ENCODE results near the gene ADCY9. TPM values are rescaled to one million over a fixed set of nuclear protein-coding genes. Genes with fewer than 3 reads are reported as not detected.

Gene ADCY9
- total RNA-seq, 1 experiment from 2014 or later: 4.7 TPM

DNA sequence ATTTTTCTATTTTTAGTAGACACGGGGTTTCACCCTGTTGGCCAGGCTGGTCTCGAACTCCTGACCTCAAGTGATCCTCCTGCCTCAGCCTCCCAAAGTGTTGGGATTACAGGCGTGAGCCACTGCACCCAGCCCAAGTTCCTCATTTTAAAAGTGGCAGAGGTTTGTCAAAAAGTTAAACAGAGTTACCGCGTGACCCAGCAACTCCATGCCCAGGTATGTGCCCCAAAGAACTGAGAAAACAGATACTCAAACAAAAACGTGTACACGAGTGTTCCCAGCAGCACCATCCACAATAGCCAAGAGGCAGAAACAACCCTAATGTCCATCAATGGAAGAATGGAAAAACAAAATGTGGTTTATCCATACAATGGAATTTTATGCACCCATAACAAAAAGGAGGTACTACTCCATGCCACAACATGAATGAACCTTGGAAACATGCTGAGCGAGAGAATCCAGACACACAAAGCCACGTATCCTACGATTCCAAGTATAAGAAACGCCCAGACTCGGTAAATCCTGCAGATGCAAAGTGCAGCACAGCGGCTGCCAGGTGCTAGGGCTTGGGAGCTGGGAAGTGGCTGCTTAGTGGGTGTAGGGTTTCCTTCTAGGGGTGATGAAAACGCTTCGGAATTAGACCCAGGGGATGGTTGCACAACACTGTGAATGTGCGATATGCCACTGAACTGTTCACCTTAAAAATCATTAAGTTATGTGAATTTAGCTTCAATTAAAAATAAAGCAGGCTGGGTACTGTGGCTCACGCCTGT, 24.8 kb downstream of the ADCY9 start:
- Histone ChIP-seq H2BK120ac (ENCODE audit: low read depth, low read length, poor library complexity, severe bottlenecking) (no peak overlapping the region), H4K20me1 (ENCODE audit: control insufficient read depth, insufficient read depth, insufficient read length) (peaks cover 2% of the 10 kb centered on the region), H2AK5ac (ENCODE audit: insufficient read length, low read length) (no peak overlapping the region), H2BK12ac (ENCODE audit: insufficient read length, low read depth, low read length) (no peak overlapping the region), H2AFZ (ENCODE audit: low read length) (no peak overlapping the region), H4K91ac (ENCODE audit: insufficient read length, low read depth, low read length) (no peak overlapping the region), H3K27ac (ENCODE audit: insufficient read length, low read depth, low read length) (no peak overlapping the region), H3K9me3 (ENCODE audit: control insufficient read depth, low read depth, low read length) (no peaks in the 10 kb centered on the region), H3K4ac (ENCODE audit: low read depth, low read length) (no peak overlapping the region), H2BK15ac (ENCODE audit: low read depth, low read length) (no peak overlapping the region), H3K79me2 (ENCODE audit: insufficient read depth, low read length) (no peaks in the 10 kb centered on the region), H3K4me1 (ENCODE audit: insufficient read depth, low read length) (no peaks in the 10 kb centered on the region), H3T11ph (ENCODE audit: low read length) (no peak overlapping the region), H3K23me2 (ENCODE audit: insufficient read length, low read depth, low read length, poor library complexity, severe bottlenecking) (no peaks in the 10 kb centered on the region), H2BK5ac (ENCODE audit: insufficient read length, low read length) (no peak overlapping the region), H4K8ac (replicated peaks; ENCODE audit: insufficient read length, low read depth, low read length) (no peak overlapping the region), H2BK20ac (ENCODE audit: low read depth, low read length, poor library complexity, severe bottlenecking) (no peak overlapping the region), H3K14ac (ENCODE audit: insufficient read depth, low read length) (no peak overlapping the region), H3K4me2 (ENCODE audit: insufficient read depth, insufficient read length, low read length) (no peak overlapping the region), H3K27me3 (ENCODE audit: insufficient read depth, low read length) (no peaks in the 10 kb centered on the region), H3K18ac (ENCODE audit: insufficient read length, low read depth, low read length) (no peak overlapping the region), H3K23ac (ENCODE audit: insufficient read length, low read depth, low read length) (no peak overlapping the region), H3K9ac (ENCODE audit: extremely low read depth, insufficient read length, low read length) (no peak overlapping the region), H4K5ac (ENCODE audit: insufficient read length, low read depth, low read length) (no peak overlapping the region), H3K79me1 (ENCODE audit: insufficient read depth, low read depth, low read length, poor library complexity, severe bottlenecking) (no peaks in the 10 kb centered on the region), H3K56ac (ENCODE audit: insufficient read length, low read depth, low read length) (no peak overlapping the region)
- DNase-seq: no peak
- Mint-ChIP-seq H3K9me3 (no peaks in the 10 kb centered on the region; a peak in 1 of 5 replicates), H3K27ac (peak overlapping the region in 1 of 3 experiments; percentile 67; a peak in 1 of 7 replicates), H3K36me3 (ENCODE audit: insufficient read depth in 1 of 3, low read depth in 3 of 3) (no peaks in the 10 kb centered on the region), H3K27me3 (ENCODE audit: low read depth) (no peaks in the 10 kb centered on the region; the same call in 1 of the 2 replicates), H3K4me1 (peaks cover 16 to 31% of the 10 kb centered on the region in 2 experiments), H3K4me3 (no peak overlapping the region)
- TF ChIP-seq, protein P1, sequence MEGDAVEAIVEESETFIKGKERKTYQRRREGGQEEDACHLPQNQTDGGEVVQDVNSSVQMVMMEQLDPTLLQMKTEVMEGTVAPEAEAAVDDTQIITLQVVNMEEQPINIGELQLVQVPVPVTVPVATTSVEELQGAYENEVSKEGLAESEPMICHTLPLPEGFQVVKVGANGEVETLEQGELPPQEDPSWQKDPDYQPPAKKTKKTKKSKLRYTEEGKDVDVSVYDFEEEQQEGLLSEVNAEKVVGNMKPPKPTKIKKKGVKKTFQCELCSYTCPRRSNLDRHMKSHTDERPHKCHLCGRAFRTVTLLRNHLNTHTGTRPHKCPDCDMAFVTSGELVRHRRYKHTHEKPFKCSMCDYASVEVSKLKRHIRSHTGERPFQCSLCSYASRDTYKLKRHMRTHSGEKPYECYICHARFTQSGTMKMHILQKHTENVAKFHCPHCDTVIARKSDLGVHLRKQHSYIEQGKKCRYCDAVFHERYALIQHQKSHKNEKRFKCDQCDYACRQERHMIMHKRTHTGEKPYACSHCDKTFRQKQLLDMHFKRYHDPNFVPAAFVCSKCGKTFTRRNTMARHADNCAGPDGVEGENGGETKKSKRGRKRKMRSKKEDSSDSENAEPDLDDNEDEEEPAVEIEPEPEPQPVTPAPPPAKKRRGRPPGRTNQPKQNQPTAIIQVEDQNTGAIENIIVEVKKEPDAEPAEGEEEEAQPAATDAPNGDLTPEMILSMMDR (conservative IDR thresholded peaks at IDR 0.05): no peak
- WGBS (ENCODE audit: extremely low coverage, insufficient read length, low lambda C conversion rate): no CpG with 5 or more reads among the region's 17 CpGs

All from H9 (cell line).